Breast epithelium (tissue), 3 donors: ENCODE measurements around the gene PSORS1C1.
"Not testable (repeated sequence)": the region's sequence is repeated elsewhere in the genome, so short reads cannot be mapped to it uniquely, and the experiment has no call there.

ENCODE experiments used
- POLR2A ChIP-seq: fragments of 450-650 bp; IDR thresholded peaks from one replicate; pipeline ENCODE4 v1.6.1; 2016; ENCODE audit warnings: antibody characterized with exemption, mild to moderate bottlenecking, moderate library complexity
- TF ChIP-seq, protein P1 (sequence below), 3 donors: fragments of 450-650 bp; IDR thresholded peaks; one replicate each; pipeline ENCODE4 v1.5.1; 2016 to 2017; ENCODE audit warnings: antibody characterized with exemption in 3 of 3, mild to moderate bottlenecking in 3 of 3, moderate library complexity in 3 of 3

DNA sequence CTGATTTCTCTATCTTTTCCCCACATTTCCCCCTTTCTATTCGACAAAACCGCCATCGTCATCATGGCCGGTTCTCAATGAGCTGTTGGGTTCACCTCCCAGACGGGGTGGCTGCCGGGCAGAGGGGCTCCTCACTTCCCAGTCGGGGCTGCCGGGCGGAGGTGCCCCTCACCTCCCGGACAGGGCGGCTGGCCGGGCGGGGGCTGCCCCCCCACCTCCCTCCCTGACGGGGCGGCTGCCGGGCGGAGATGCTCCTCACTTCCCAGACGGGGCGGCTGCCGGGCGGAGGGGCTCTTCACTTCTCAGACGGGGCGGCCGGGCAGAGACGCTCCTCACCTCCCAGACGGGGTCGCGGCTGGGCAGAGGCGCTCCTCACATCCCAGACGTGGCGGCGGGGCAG lies 47.6 kb upstream of the PSORS1C1 start:
- TF ChIP-seq, protein P1, sequence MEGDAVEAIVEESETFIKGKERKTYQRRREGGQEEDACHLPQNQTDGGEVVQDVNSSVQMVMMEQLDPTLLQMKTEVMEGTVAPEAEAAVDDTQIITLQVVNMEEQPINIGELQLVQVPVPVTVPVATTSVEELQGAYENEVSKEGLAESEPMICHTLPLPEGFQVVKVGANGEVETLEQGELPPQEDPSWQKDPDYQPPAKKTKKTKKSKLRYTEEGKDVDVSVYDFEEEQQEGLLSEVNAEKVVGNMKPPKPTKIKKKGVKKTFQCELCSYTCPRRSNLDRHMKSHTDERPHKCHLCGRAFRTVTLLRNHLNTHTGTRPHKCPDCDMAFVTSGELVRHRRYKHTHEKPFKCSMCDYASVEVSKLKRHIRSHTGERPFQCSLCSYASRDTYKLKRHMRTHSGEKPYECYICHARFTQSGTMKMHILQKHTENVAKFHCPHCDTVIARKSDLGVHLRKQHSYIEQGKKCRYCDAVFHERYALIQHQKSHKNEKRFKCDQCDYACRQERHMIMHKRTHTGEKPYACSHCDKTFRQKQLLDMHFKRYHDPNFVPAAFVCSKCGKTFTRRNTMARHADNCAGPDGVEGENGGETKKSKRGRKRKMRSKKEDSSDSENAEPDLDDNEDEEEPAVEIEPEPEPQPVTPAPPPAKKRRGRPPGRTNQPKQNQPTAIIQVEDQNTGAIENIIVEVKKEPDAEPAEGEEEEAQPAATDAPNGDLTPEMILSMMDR (IDR thresholded peaks at IDR 0.05) = not testable (repeated sequence)
- TF ChIP-seq POLR2A = not testable (repeated sequence)
